ENCODE measurements around the gene RHOT1. TPM values are rescaled to one million over a fixed set of nuclear protein-coding genes. Genes with fewer than 3 reads are reported as not detected.
"Not testable (repeated sequence)": the region's sequence is repeated elsewhere in the genome, so short reads cannot be mapped to it uniquely, and the experiment has no call there.

The RHOT1 gene
- 16.1 and 16.6 TPM in 2 replicates for polyA plus RNA-seq (2013)

DNA sequence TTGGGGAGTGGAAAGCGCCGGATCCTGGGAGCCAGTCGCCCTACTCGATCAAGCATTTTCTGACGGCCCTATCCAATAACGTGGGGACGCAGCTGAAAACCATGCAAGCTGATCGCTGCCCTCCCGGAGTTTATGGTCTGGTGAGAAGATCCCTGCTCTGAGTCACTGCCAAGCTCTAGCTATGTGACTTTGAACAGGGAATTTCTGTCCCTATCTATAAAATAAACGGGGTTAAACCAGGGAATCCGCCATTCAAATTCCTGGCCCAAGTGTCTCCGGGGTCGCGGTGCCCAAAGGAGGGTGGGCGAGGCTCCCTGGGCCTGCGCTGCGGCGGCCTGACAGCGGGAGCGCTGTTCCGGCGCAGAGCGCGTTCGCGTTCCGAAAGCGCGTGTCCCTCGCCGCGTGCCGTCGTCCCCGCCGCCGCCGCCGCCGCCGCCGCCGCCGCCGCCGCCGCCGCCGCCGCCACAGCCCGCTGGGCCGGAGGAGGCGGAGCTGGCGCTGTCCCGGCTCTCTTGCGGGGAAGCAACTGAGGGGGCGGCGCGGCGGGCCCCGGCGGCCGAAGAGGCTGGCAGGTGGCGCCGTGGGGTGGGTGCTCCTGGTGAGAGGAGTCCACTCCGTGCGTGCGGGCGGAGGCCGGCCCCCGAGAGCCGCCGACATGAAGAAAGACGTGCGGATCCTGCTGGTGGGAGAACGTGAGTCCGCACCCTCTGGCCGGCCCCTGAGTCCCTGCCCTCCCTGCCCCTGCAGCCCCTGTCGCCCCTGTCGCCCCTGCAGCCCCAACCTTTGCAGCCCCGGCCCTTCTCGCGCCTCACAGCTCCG lies at the start of gene RHOT1:
RHOT1 (plus strand) TSS at position 465 of the 819 bp plus-strand sequence; CDS start at position 656, 191 bp downstream.
- Histone ChIP-seq H2BK120ac (ENCODE audit: insufficient read depth, low read length, poor library complexity) (peak within 1 kb of the TSS; percentile 35), H3K9ac (ENCODE audit: low read length) (peak within 1 kb of the TSS; percentile 81), H3K4me3 (ENCODE audit: low read depth, low read length) (peak within 1 kb of the TSS; percentile 96), H3K4me1 (ENCODE audit: control insufficient read depth in 1 of 2, insufficient read depth in 2 of 2, low read length in 2 of 2) (no peaks in the 10 kb centered on the region), H3K23ac (ENCODE audit: low read length) (no peak within 1 kb of the TSS), H4K8ac (ENCODE audit: low read depth, low read length) (peak within 1 kb of the TSS; percentile 69), H3K4ac (ENCODE audit: low read depth, low read length) (peak within 1 kb of the TSS; percentile 25), H2AFZ (ENCODE audit: insufficient read depth, low read length, poor library complexity) (peak within 1 kb of the TSS; percentile 77), H2BK5ac (ENCODE audit: low read depth, low read length, poor library complexity) (peak within 1 kb of the TSS; percentile 23), H3K36me3 (ENCODE audit: control insufficient read depth in 1 of 2, insufficient read depth in 2 of 2, low read length in 2 of 2) (peaks cover 0 to 2% of the 10 kb centered on the region in 2 experiments), H2BK12ac (ENCODE audit: low read length) (no peak within 1 kb of the TSS), H2AK5ac (ENCODE audit: low read length) (no peak within 1 kb of the TSS), H3K9me3 (ENCODE audit: insufficient read depth, low read depth, low read length) (no peaks in the 10 kb centered on the region), H3K79me2 (ENCODE audit: control insufficient read depth, insufficient read depth, low read length, poor library complexity) (peaks cover 5% of the 10 kb centered on the region), H3K4me2 (ENCODE audit: low read length) (peak within 1 kb of the TSS; percentile 56), H3K18ac (ENCODE audit: low read length) (peak within 1 kb of the TSS; percentile 49), H3K14ac (ENCODE audit: low read length) (peak within 1 kb of the TSS; percentile 69), H4K12ac (ENCODE audit: low read depth, low read length) (peak within 1 kb of the TSS; percentile 52), H3K27me3 (ENCODE audit: insufficient read depth, low read length) (no peaks in the 10 kb centered on the region), H3K79me1 (ENCODE audit: low read length) (peaks cover 8% of the 10 kb centered on the region), H4K91ac (ENCODE audit: low read depth, low read length) (peak within 1 kb of the TSS; percentile 52), H3K27ac (ENCODE audit: low read depth, low read length) (peak within 1 kb of the TSS; percentile 55)
- WGBS (ENCODE audit: extremely low coverage, insufficient coverage, insufficient read length), result no CpG with 5 or more reads among the region's 84 CpGs
- peak; percentile 76 to 79 for DNase-seq

GRCh38 chr17:32099686-32100085 lies 42.6 kb upstream of the RHOT1 start:
- no peak overlapping the region for H3K4me3 ChIP-seq (ENCODE audit: low read depth, low read length)
- H3K4me2 ChIP-seq (ENCODE audit: low read length), result no peak overlapping the region
- no peak overlapping the region for H2BK5ac ChIP-seq (ENCODE audit: low read depth, low read length, poor library complexity)
- H2AFZ ChIP-seq (ENCODE audit: insufficient read depth, low read length, poor library complexity), result no peak overlapping the region
- H3K36me3 ChIP-seq (ENCODE audit: control insufficient read depth in 1 of 2, insufficient read depth in 2 of 2, low read length in 2 of 2), result no peaks in the 10 kb centered on the region
- no peak overlapping the region for H3K9ac ChIP-seq (ENCODE audit: low read length)
- H3K23ac ChIP-seq (ENCODE audit: low read length), result no peak overlapping the region
- H3K9me3 ChIP-seq (ENCODE audit: insufficient read depth, low read depth, low read length), result no peaks in the 10 kb centered on the region
- no peak overlapping the region for H4K12ac ChIP-seq (ENCODE audit: low read depth, low read length)
- H3K4me1 ChIP-seq (ENCODE audit: control insufficient read depth in 1 of 2, insufficient read depth in 2 of 2, low read length in 2 of 2), result no peaks in the 10 kb centered on the region
- H3K79me1 ChIP-seq (ENCODE audit: low read length), result no peaks in the 10 kb centered on the region
- H2BK120ac ChIP-seq (ENCODE audit: insufficient read depth, low read length, poor library complexity), result no peak overlapping the region
- H2AK5ac ChIP-seq (ENCODE audit: low read length), result no peak overlapping the region
- H2BK12ac ChIP-seq (ENCODE audit: low read length), result no peak overlapping the region
- no peak overlapping the region for H3K27ac ChIP-seq (ENCODE audit: low read depth, low read length)
- H3K18ac ChIP-seq (ENCODE audit: low read length), result no peak overlapping the region
- no peak overlapping the region for H3K14ac ChIP-seq (ENCODE audit: low read length)
- DNase-seq, result no peak
- no peaks in the 10 kb centered on the region for H3K79me2 ChIP-seq (ENCODE audit: control insufficient read depth, insufficient read depth, low read length, poor library complexity)
- H3K4ac ChIP-seq (ENCODE audit: low read depth, low read length), result no peak overlapping the region
- no peaks in the 10 kb centered on the region for H3K27me3 ChIP-seq (ENCODE audit: insufficient read depth, low read length)
- WGBS (ENCODE audit: extremely low coverage, insufficient coverage, insufficient read length), result no CpG with 5 or more reads among the region's 2 CpGs
- no peak overlapping the region for H4K91ac ChIP-seq (ENCODE audit: low read depth, low read length)
- no peak overlapping the region for H4K8ac ChIP-seq (ENCODE audit: low read depth, low read length)

DNA sequence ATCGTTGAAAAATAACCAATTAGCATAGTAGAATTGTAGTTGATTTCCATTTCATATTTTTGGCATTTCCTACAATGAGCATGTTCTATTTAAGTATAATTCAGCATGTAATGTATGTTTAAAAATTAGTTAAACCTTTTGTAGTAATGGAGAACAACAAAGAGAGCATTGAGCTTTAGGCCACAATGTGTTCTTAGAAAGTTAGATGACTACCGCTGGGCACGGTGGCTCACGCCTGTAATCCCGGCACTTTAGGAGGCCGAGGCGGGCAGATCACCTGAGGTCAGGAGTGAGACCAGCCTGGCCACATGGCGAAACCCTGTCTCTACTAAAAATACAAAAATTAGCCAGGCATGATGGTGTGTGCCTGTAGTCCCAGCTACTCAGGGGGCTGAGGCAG lies 42.0 kb upstream of the RHOT1 start:
- H2BK12ac ChIP-seq (ENCODE audit: low read length); H3K23ac ChIP-seq (ENCODE audit: low read length); H3K9ac ChIP-seq (ENCODE audit: low read length); H3K36me3 ChIP-seq (ENCODE audit: control insufficient read depth in 1 of 2, insufficient read depth in 2 of 2, low read length in 2 of 2); H3K79me1 ChIP-seq (ENCODE audit: low read length); H2BK120ac ChIP-seq (ENCODE audit: insufficient read depth, low read length, poor library complexity); H4K91ac ChIP-seq (ENCODE audit: low read depth, low read length); H2AK5ac ChIP-seq (ENCODE audit: low read length); H2AFZ ChIP-seq (ENCODE audit: insufficient read depth, low read length, poor library complexity); H3K4me3 ChIP-seq (ENCODE audit: low read depth, low read length); H2BK5ac ChIP-seq (ENCODE audit: low read depth, low read length, poor library complexity); H3K4me2 ChIP-seq (ENCODE audit: low read length); H3K18ac ChIP-seq (ENCODE audit: low read length); H3K27me3 ChIP-seq (ENCODE audit: insufficient read depth, low read length); H3K4ac ChIP-seq (ENCODE audit: low read depth, low read length); H4K12ac ChIP-seq (ENCODE audit: low read depth, low read length); H3K9me3 ChIP-seq (ENCODE audit: insufficient read depth, low read depth, low read length); H3K79me2 ChIP-seq (ENCODE audit: control insufficient read depth, insufficient read depth, low read length, poor library complexity); H3K4me1 ChIP-seq (ENCODE audit: control insufficient read depth in 1 of 2, insufficient read depth in 2 of 2, low read length in 2 of 2); DNase-seq; H4K8ac ChIP-seq (ENCODE audit: low read depth, low read length); H3K14ac ChIP-seq (ENCODE audit: low read length); H3K27ac ChIP-seq (ENCODE audit: low read depth, low read length): not testable (repeated sequence)
- no CpG with 5 or more reads among the region's 8 CpGs for WGBS (ENCODE audit: extremely low coverage, insufficient coverage, insufficient read length)

DNA sequence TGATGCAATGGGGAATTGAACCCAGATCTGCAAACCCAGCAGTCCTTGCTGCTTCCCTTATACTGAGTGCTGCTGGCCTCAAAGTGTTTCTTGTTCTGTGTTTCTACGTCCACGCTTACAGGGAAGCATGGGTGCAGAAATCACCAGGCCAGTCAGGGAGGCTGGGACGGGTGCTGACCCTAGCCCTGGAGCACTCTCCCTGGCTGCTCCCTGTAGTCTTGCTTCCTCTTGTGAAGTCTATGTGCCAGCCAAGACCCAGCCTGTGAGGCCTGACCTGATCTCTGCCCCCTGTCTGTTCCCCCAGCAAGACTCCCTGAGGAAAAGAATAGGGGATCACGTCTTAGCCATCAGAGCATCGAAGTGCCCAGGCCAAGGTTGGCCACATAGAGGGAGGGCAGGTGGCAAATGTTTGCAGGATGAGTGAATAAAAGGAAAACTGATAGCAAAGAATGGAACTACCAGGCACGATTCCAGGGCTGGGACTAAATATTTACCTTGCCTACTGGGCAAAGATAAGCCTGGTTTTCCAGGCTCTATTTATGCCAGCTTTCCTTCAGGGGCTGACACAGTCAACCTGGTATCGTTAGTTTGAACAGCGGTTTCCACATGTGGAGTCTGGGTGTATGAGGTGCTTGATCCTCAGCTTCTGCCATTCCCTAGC lies 41.2 kb upstream of the RHOT1 start:
- no peak overlapping the region for H2BK12ac ChIP-seq (ENCODE audit: low read length)
- H3K79me1 ChIP-seq (ENCODE audit: low read length), result no peaks in the 10 kb centered on the region
- H2BK5ac ChIP-seq (ENCODE audit: low read depth, low read length, poor library complexity), result no peak overlapping the region
- H4K91ac ChIP-seq (ENCODE audit: low read depth, low read length), result no peak overlapping the region
- H2AFZ ChIP-seq (ENCODE audit: insufficient read depth, low read length, poor library complexity), result no peak overlapping the region
- no peak overlapping the region for H3K14ac ChIP-seq (ENCODE audit: low read length)
- H4K12ac ChIP-seq (ENCODE audit: low read depth, low read length), result no peak overlapping the region
- no peak overlapping the region for H3K27ac ChIP-seq (ENCODE audit: low read depth, low read length)
- H3K9ac ChIP-seq (ENCODE audit: low read length), result no peak overlapping the region
- H4K8ac ChIP-seq (ENCODE audit: low read depth, low read length), result no peak overlapping the region
- H3K4me1 ChIP-seq (ENCODE audit: control insufficient read depth in 1 of 2, insufficient read depth in 2 of 2, low read length in 2 of 2), result no peaks in the 10 kb centered on the region
- no peaks in the 10 kb centered on the region for H3K9me3 ChIP-seq (ENCODE audit: insufficient read depth, low read depth, low read length)
- DNase-seq, result no peak
- no peak overlapping the region for H2BK120ac ChIP-seq (ENCODE audit: insufficient read depth, low read length, poor library complexity)
- WGBS (ENCODE audit: extremely low coverage, insufficient coverage, insufficient read length), result no CpG with 5 or more reads among the region's 8 CpGs
- H3K4me3 ChIP-seq (ENCODE audit: low read depth, low read length), result no peak overlapping the region
- no peak overlapping the region for H2AK5ac ChIP-seq (ENCODE audit: low read length)
- H3K79me2 ChIP-seq (ENCODE audit: control insufficient read depth, insufficient read depth, low read length, poor library complexity), result no peaks in the 10 kb centered on the region
- H3K4me2 ChIP-seq (ENCODE audit: low read length), result no peak overlapping the region
- no peaks in the 10 kb centered on the region for H3K27me3 ChIP-seq (ENCODE audit: insufficient read depth, low read length)
- H3K18ac ChIP-seq (ENCODE audit: low read length), result no peak overlapping the region
- H3K23ac ChIP-seq (ENCODE audit: low read length), result no peak overlapping the region
- H3K4ac ChIP-seq (ENCODE audit: low read depth, low read length), result no peak overlapping the region
- H3K36me3 ChIP-seq (ENCODE audit: control insufficient read depth in 1 of 2, insufficient read depth in 2 of 2, low read length in 2 of 2), result no peaks in the 10 kb centered on the region

Data from trophoblast cell (in vitro differentiated cells and primary cell).